IMR-90 (cell line): ENCODE measurements around the gene CAMK4. TPM values are rescaled to one million over a fixed set of nuclear protein-coding genes. Genes with fewer than 3 reads are reported as not detected.

Experiments
- ATAC-seq: fragments of 200-7000 bp; cut with Tn5 transposase; 2 replicates; pipeline ENCODE4 v1.9.1; 2020; ENCODE audit warnings: low read depth, mild to moderate bottlenecking, moderate library complexity
- BruUV-seq: library from RNA; stranded (reverse); fragments of 400-500 nt; replicated peaks from 2 replicates; lab custom pipeline; 2021; lab: Mats Ljungman, UMichigan
- CTCF ChIA-PET: fragments of 300-600 bp; formaldehyde crosslinking; extraction: SDS; loops from one replicate; lab custom pipeline; 2021; ENCODE audit warnings: antibody characterized with exemption; lab: Yijun Ruan, JAX
- POLR2A ChIA-PET: fragments of 300-600 bp; sonication (Branson Sonifier 250); formaldehyde crosslinking; loops from one replicate; lab custom pipeline; 2022; ENCODE audit warnings: antibody characterized with exemption; ENCODE audit not compliant: unreplicated experiment; lab: Charles Lee
- DNase-seq: peaks from one replicate; pipeline ENCODE4 v3.0.0; 2013
- H2AFZ ChIP-seq: replicated peaks from 2 replicates; pipeline ENCODE3; 2013; ENCODE audit warnings: low read length, mild to moderate bottlenecking; ENCODE audit not compliant: poor library complexity
- H2AK5ac ChIP-seq: 2 replicates; pipeline ENCODE4 v1.6.1; 2013; ENCODE audit warnings: low read depth, low read length, inconsistent platforms
- H2AK9ac ChIP-seq: replicated peaks from 2 replicates; pipeline ENCODE3; 2013; ENCODE audit warnings: mild to moderate bottlenecking, low read depth, low read length, moderate library complexity; ENCODE audit not compliant: poor library complexity
- H2BK120ac ChIP-seq: 2 replicates; pipeline ENCODE4 v1.6.1; 2013; ENCODE audit warnings: low read depth, low read length, inconsistent platforms
- H2BK15ac ChIP-seq: 3 replicates; pipeline ENCODE4 v1.6.1; 2013; ENCODE audit warnings: low read depth, low read length, inconsistent platforms
- H2BK20ac ChIP-seq: 2 replicates; pipeline ENCODE4 v1.6.1; 2013; ENCODE audit warnings: low read depth, mild to moderate bottlenecking, inconsistent platforms, low read length, moderate library complexity
- H2BK5ac ChIP-seq: 2 replicates; pipeline ENCODE4 v1.6.1; 2013; ENCODE audit warnings: mild to moderate bottlenecking, low read depth, low read length, inconsistent platforms; ENCODE audit not compliant: poor library complexity, severe bottlenecking
- H3K14ac ChIP-seq: replicated peaks from 2 replicates; pipeline ENCODE4 v1.6.1; 2013; ENCODE audit warnings: low read depth, low read length, inconsistent platforms
- H3K18ac ChIP-seq: 2 replicates; pipeline ENCODE4 v1.6.1; 2013; ENCODE audit warnings: low read depth, low read length, control low read depth
- H3K23ac ChIP-seq: 2 replicates; pipeline ENCODE4 v1.6.1; 2013; ENCODE audit warnings: low read depth, low read length, inconsistent platforms
- H3K27ac ChIP-seq: 2 replicates; pipeline ENCODE4 v1.5.1; 2013; ENCODE audit warnings: mild to moderate bottlenecking, control low read depth, low read length; ENCODE audit not compliant: insufficient read depth
- H3K27me3 ChIP-seq: 2 replicates; pipeline ENCODE4 v1.6.1; 2013; ENCODE audit warnings: low read length; ENCODE audit not compliant: control insufficient read depth, insufficient read depth
- H3K36me3 ChIP-seq: 2 replicates; pipeline ENCODE4 v1.6.1; 2013; ENCODE audit warnings: low read length, mixed read lengths; ENCODE audit not compliant: control insufficient read depth, insufficient read depth
- H3K4ac ChIP-seq: 2 replicates; pipeline ENCODE4 v1.6.1; 2013; ENCODE audit warnings: low read depth, low read length, inconsistent platforms
- H3K4me1 ChIP-seq: 2 replicates; pipeline ENCODE4 v1.6.1; 2013; ENCODE audit warnings: low read length, mixed read lengths; ENCODE audit not compliant: control insufficient read depth, insufficient read depth
- H3K4me2 ChIP-seq: 2 replicates; pipeline ENCODE4 v1.6.1; 2013; ENCODE audit warnings: low read depth, mild to moderate bottlenecking, control low read depth, low read length, moderate library complexity
- H3K4me3 ChIP-seq: 2 replicates; pipeline ENCODE4 v1.5.1; 2013; ENCODE audit warnings: low read depth, mild to moderate bottlenecking, control low read depth, low read length, moderate library complexity; ENCODE audit not compliant: insufficient read depth
- H3K56ac ChIP-seq: 2 replicates; pipeline ENCODE4 v1.6.1; 2013; ENCODE audit warnings: low read length, inconsistent platforms; ENCODE audit not compliant: insufficient read depth; ENCODE audit errors: extremely low read depth
- H3K79me1 ChIP-seq, 2 experiments: 2 replicates each; pipeline ENCODE4 v1.6.1; 2013; ENCODE audit warnings: low read length in 2 of 2, inconsistent platforms in 1 of 2, low read depth in 1 of 2
- H3K9ac ChIP-seq: 2 replicates; pipeline ENCODE4 v1.6.1; 2013; ENCODE audit warnings: low read depth, low read length, control low read depth
- H3K9me1 ChIP-seq: 2 replicates; pipeline ENCODE4 v1.6.1; 2013; ENCODE audit warnings: low read length, inconsistent platforms; ENCODE audit not compliant: insufficient read depth
- H3K9me3 ChIP-seq: 2 replicates; pipeline ENCODE4 v1.6.1; 2013; ENCODE audit warnings: low read length; ENCODE audit not compliant: control insufficient read depth, insufficient read depth
- H4K20me1 ChIP-seq: 2 replicates; pipeline ENCODE4 v1.6.1; 2013; ENCODE audit warnings: low read length, inconsistent platforms; ENCODE audit not compliant: insufficient read depth
- H4K5ac ChIP-seq: 2 replicates; pipeline ENCODE4 v1.6.1; 2013; ENCODE audit warnings: mild to moderate bottlenecking, low read depth, low read length, control low read depth
- H4K8ac ChIP-seq, 2 experiments: 2 replicates each; pipeline ENCODE4 v1.6.1; 2013; ENCODE audit warnings: low read depth in 2 of 2, low read length in 2 of 2, control low read depth in 1 of 2, inconsistent platforms in 1 of 2
- H4K91ac ChIP-seq: 2 replicates; pipeline ENCODE4 v1.6.1; 2013; ENCODE audit warnings: low read depth, low read length, inconsistent platforms; ENCODE audit not compliant: insufficient read depth
- BHLHE40 ChIP-seq: fragments of 150-350 bp; IDR thresholded peaks from 2 replicates; pipeline ENCODE4 v1.6.1; 2016; ENCODE audit warnings: mild to moderate bottlenecking, low read depth, low read length
- CEBPB ChIP-seq: IDR thresholded peaks from 2 replicates; pipeline ENCODE4 v1.6.1; 2012; ENCODE audit warnings: low read depth, low read length, improper control_type of control experiment
- CHD1 ChIP-seq: IDR thresholded peaks from 2 replicates; pipeline ENCODE4 v1.6.1; 2012; ENCODE audit warnings: low read depth, low read length, improper control_type of control experiment
- FOS ChIP-seq: fragments of 150-350 bp; IDR thresholded peaks from 2 replicates; pipeline ENCODE4 v1.6.1; 2016; ENCODE audit warnings: low read depth, low read length
- MAFK ChIP-seq: IDR thresholded peaks from 2 replicates; pipeline ENCODE4 v1.6.1; 2012; ENCODE audit warnings: low read depth, low read length, improper control_type of control experiment
- MAZ ChIP-seq: IDR thresholded peaks from 2 replicates; pipeline ENCODE4 v1.6.1; 2012; ENCODE audit warnings: low read depth, mild to moderate bottlenecking, low read length, improper control_type of control experiment, moderate library complexity, borderline replicate concordance
- MXI1 ChIP-seq: IDR thresholded peaks from 2 replicates; pipeline ENCODE4 v1.6.1; 2012; ENCODE audit warnings: low read depth, mild to moderate bottlenecking, low read length, moderate library complexity, borderline replicate concordance
- NFE2L2 ChIP-seq: fragments of 150-350 bp; IDR thresholded peaks from 2 replicates; pipeline ENCODE4 v1.6.1; 2016; ENCODE audit warnings: low read depth, mild to moderate bottlenecking, low read length
- POLR2A ChIP-seq: IDR thresholded peaks from 2 replicates; pipeline ENCODE4 v1.6.1; 2012; ENCODE audit warnings: mild to moderate bottlenecking, low read depth, low read length
- RAD21 ChIP-seq: IDR thresholded peaks from 2 replicates; pipeline ENCODE4 v1.6.1; 2012; ENCODE audit warnings: low read length, improper control_type of control experiment
- RCOR1 ChIP-seq: IDR thresholded peaks from 2 replicates; pipeline ENCODE4 v1.6.1; 2012; ENCODE audit warnings: mild to moderate bottlenecking, low read length, improper control_type of control experiment; ENCODE audit not compliant: insufficient replicate concordance
- RFX5 ChIP-seq: IDR thresholded peaks from 2 replicates; pipeline ENCODE4 v1.8.0; 2012; ENCODE audit warnings: low read depth, mild to moderate bottlenecking, low read length, moderate library complexity
- SMC3 ChIP-seq: fragments of 150-350 bp; IDR thresholded peaks from 2 replicates; pipeline ENCODE4 v1.6.1; 2016; ENCODE audit warnings: low read depth, mild to moderate bottlenecking, antibody characterized with exemption, low read length, moderate library complexity
- WGBS, 2 experiments: methylation state at CpG; one replicate each; pipeline versions ENCODE4 v1.1.5 to v1.1.7; 2013; ENCODE audit warnings: missing lambda C conversion rate in 2 of 2; ENCODE audit not compliant: insufficient read length in 1 of 2; ENCODE audit errors: extremely low coverage in 2 of 2; 5-methylcytosine and 5-hydroxymethylcytosine counted together
- dilution Hi-C: fragments of 300-500 bp; cut with HindIII; formaldehyde crosslinking; loops from one replicate; pipeline ENCODE4 v1.14.3; 2018; ENCODE audit warnings: low sequenced_read_pairs; ENCODE audit not compliant: unreplicated experiment
- in situ Hi-C: fragments of 300-500 bp; cut with MboI; formaldehyde crosslinking; loops from 3 replicates; pipeline ENCODE4 v1.14.3; 2019; ENCODE audit warnings: low sequenced_read_pairs, inconsistent platforms, mixed read lengths
- intact Hi-C: fragments of 100-400 bp; cut with micrococcal nuclease; formaldehyde crosslinking; loops from 2 replicates; pipeline ENCODE4 v1.10.0; 2022
- polyA plus RNA-seq, 3 experiments: library from polyadenylated mRNA; depleted of rRNA; stranded (reverse); fragments of >200 nt; gene quantifications; 2 replicates each; pipeline ENCODE4 v1.2.3, GENCODE V29; 2012; ENCODE audit warnings: low replicate concordance in 1 of 3
- total RNA-seq: library from RNA; depleted of rRNA; stranded (reverse); fragments of >200 nt; gene quantifications from 2 replicates; pipeline ENCODE4 v1.2.3, GENCODE V29; 2012
- TF ChIP-seq, protein P1 (sequence below): fragments of 150-350 bp; IDR thresholded peaks from 2 replicates; pipeline ENCODE4 v1.6.1; 2017; ENCODE audit warnings: mild to moderate bottlenecking, antibody characterized with exemption, low read length, low read depth
- TF ChIP-seq, protein P2 (sequence below): fragments of 150-350 bp; IDR thresholded peaks from 2 replicates; pipeline ENCODE4 v1.6.1; 2016; ENCODE audit warnings: low read depth, mild to moderate bottlenecking, low read length, moderate library complexity, borderline replicate concordance
- TF ChIP-seq, protein P3 (sequence below): conservative IDR thresholded peaks from 2 replicates; pipeline ENCODE4 v1.5.1; 2012; ENCODE audit warnings: mild to moderate bottlenecking, low read depth, low read length, improper control_type of control experiment

The CAMK4 gene
- total and polyA plus RNA-seq, 2 of the 4 experiments (the other 2 are of a cell fraction), result 3.7 to 4.8 TPM

DNA sequence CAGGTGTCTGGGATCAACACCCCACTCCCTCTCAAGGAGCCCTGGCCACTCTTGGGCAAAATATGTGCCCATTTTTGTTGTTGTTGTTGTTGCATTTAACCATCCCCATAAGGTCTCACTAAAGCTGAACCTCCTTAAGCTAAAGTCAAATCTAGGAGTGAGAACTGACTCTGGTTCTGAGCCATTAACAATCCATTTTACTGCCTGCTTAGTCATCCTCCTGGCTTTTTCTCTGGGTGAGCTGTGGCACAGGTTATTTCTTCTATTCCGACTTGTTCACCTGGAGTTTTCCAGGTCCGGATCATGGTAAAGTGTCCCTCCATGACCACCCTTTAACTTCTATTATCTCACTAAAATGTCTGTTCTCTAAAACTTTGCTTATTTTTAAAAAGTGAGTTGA, 85.2 kb downstream of the CAMK4 start:
- H3K36me3 ChIP-seq, result no peaks in the 10 kb centered on the region
- no peak overlapping the region for H2BK20ac ChIP-seq
- no peak overlapping the region for H2AK5ac ChIP-seq
- no peak for DNase-seq
- no peak overlapping the region for H2BK5ac ChIP-seq
- H4K20me1 ChIP-seq, result no peaks in the 10 kb centered on the region
- in situ Hi-C loops (no loop called here), dilution Hi-C loops (no loop called here), intact Hi-C loops (no loop called here)
- no peak overlapping the region for H4K8ac ChIP-seq
- no peak overlapping the region for H2AK9ac ChIP-seq
- H3K79me1 ChIP-seq, result no peaks in the 10 kb centered on the region
- no peak overlapping the region for H3K4ac ChIP-seq
- TF ChIP-seq, protein P1, sequence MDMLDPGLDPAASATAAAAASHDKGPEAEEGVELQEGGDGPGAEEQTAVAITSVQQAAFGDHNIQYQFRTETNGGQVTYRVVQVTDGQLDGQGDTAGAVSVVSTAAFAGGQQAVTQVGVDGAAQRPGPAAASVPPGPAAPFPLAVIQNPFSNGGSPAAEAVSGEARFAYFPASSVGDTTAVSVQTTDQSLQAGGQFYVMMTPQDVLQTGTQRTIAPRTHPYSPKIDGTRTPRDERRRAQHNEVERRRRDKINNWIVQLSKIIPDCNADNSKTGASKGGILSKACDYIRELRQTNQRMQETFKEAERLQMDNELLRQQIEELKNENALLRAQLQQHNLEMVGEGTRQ, result no peak
- no peak for TF ChIP-seq FOS
- no peak for TF ChIP-seq MAFK
- TF ChIP-seq CEBPB, result no peak
- no peak for TF ChIP-seq MAZ
- no peak for TF ChIP-seq POLR2A
- TF ChIP-seq RAD21, result no peak
- TF ChIP-seq, protein P2, sequence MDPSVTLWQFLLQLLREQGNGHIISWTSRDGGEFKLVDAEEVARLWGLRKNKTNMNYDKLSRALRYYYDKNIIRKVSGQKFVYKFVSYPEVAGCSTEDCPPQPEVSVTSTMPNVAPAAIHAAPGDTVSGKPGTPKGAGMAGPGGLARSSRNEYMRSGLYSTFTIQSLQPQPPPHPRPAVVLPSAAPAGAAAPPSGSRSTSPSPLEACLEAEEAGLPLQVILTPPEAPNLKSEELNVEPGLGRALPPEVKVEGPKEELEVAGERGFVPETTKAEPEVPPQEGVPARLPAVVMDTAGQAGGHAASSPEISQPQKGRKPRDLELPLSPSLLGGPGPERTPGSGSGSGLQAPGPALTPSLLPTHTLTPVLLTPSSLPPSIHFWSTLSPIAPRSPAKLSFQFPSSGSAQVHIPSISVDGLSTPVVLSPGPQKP, result no peak
- TF ChIP-seq SMC3, result no peak
- no peak for TF ChIP-seq BHLHE40
- no peak for TF ChIP-seq NFE2L2
- no peak for TF ChIP-seq CHD1
- TF ChIP-seq, protein P3, sequence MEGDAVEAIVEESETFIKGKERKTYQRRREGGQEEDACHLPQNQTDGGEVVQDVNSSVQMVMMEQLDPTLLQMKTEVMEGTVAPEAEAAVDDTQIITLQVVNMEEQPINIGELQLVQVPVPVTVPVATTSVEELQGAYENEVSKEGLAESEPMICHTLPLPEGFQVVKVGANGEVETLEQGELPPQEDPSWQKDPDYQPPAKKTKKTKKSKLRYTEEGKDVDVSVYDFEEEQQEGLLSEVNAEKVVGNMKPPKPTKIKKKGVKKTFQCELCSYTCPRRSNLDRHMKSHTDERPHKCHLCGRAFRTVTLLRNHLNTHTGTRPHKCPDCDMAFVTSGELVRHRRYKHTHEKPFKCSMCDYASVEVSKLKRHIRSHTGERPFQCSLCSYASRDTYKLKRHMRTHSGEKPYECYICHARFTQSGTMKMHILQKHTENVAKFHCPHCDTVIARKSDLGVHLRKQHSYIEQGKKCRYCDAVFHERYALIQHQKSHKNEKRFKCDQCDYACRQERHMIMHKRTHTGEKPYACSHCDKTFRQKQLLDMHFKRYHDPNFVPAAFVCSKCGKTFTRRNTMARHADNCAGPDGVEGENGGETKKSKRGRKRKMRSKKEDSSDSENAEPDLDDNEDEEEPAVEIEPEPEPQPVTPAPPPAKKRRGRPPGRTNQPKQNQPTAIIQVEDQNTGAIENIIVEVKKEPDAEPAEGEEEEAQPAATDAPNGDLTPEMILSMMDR, result no peak
- no peak for TF ChIP-seq RCOR1
- TF ChIP-seq MXI1, result no peak
- no peak for TF ChIP-seq RFX5
- ChIA-PET CTCF (no interaction called here), POLR2A (interaction anchor here (0.6 kb wide), 1 partner anchor 8 kb away, joined by 4 read pairs; no protein-coding TSS in a partner anchor)
- no peaks in the 10 kb centered on the region for H3K9me1 ChIP-seq
- no peaks in the 10 kb centered on the region for H3K9me3 ChIP-seq
- H3K27me3 ChIP-seq, result no peaks in the 10 kb centered on the region
- no peak overlapping the region for H3K27ac ChIP-seq
- WGBS, 2 experiments, result no CpG with 5 or more reads among the region's 2 CpGs
- H2AFZ ChIP-seq, result no peak overlapping the region
- no peak overlapping the region for H3K4me3 ChIP-seq
- no peak overlapping the region for H3K9ac ChIP-seq
- BruUV-seq, result no TSS peak
- no peak overlapping the region for H2BK15ac ChIP-seq
- H4K91ac ChIP-seq, result no peak overlapping the region
- no peak overlapping the region for H4K5ac ChIP-seq
- H3K18ac ChIP-seq, result no peak overlapping the region
- no peak overlapping the region for H3K56ac ChIP-seq
- no peak overlapping the region for H3K14ac ChIP-seq
- H3K4me1 ChIP-seq, result no peaks in the 10 kb centered on the region; the same call in 1 of the 2 replicates
- H2BK120ac ChIP-seq, result no peak overlapping the region
- no peak for ATAC-seq
- H3K4me2 ChIP-seq, result no peak overlapping the region
- H3K23ac ChIP-seq, result no peak overlapping the region
